Transverse colon (tissue), 4 donors: ENCODE results near the gene IGSF9B.

Source experiments
- EP300 ChIP-seq: sonication (generic); formaldehyde crosslinking; IDR thresholded peaks from one replicate; pipeline ENCODE4 v1.6.1; 2017; ENCODE audit warnings: antibody characterized with exemption, low read depth
- POLR2A ChIP-seq: fragments of 450-650 bp; IDR thresholded peaks from one replicate; pipeline ENCODE4 v1.6.1; 2016; ENCODE audit warnings: antibody characterized with exemption, mild to moderate bottlenecking, moderate library complexity
- POLR2AphosphoS5 ChIP-seq, 3 donors: sonication (generic); formaldehyde crosslinking; IDR thresholded peaks; one replicate each; pipeline ENCODE4 v1.6.1; 2016; ENCODE audit warnings: antibody characterized with exemption in 3 of 3
- TF ChIP-seq, protein P1 (sequence below), 5 experiments: fragments of 200-600 bp in 3 of 5; fragments of 450-650 bp in 2 of 5; sonication (generic) in 3 of 5; IDR thresholded peaks; 1 replicate in 2 of 5; 2 replicates in 3 of 5; pipeline ENCODE4 v1.5.1; 2016 to 2017; ENCODE audit warnings: antibody characterized with exemption in 5 of 5, inconsistent platforms in 3 of 5, mild to moderate bottlenecking in 2 of 5, moderate library complexity in 1 of 5

DNA sequence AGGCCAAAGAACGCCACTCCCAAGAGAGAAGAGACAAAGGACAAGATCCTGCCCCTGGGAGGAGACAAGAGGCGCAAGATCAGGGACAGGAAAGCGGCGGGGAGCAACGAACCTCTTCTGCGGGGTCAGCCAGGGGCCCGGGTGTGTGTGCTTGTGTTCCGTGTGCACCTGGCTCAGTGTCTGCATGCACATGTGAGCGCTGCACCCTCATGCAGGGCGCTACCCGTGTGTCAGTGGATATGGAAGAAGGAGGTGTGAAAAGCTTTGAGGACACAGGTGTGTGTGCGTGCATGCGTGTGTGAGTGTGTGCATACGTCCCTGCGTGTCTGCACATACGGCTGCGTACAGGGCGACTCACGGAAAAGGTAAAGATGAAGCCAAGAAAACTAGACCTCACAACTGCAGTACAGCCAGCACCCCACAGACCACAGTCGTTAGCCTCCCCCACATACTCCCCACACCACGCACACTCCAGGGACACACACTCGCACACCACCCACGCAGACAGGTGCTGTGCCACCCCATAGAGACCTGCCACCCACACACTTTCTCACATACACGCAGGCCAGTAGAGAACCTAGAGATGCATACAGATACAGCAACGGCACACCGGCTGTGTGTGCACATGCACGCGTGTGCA lies 11.0 kb upstream of the IGSF9B start:
- TF ChIP-seq POLR2A (no peak), POLR2AphosphoS5 (IDR thresholded peaks at IDR 0.05) (no peak), EP300 (no peak)
- TF ChIP-seq, protein P1, sequence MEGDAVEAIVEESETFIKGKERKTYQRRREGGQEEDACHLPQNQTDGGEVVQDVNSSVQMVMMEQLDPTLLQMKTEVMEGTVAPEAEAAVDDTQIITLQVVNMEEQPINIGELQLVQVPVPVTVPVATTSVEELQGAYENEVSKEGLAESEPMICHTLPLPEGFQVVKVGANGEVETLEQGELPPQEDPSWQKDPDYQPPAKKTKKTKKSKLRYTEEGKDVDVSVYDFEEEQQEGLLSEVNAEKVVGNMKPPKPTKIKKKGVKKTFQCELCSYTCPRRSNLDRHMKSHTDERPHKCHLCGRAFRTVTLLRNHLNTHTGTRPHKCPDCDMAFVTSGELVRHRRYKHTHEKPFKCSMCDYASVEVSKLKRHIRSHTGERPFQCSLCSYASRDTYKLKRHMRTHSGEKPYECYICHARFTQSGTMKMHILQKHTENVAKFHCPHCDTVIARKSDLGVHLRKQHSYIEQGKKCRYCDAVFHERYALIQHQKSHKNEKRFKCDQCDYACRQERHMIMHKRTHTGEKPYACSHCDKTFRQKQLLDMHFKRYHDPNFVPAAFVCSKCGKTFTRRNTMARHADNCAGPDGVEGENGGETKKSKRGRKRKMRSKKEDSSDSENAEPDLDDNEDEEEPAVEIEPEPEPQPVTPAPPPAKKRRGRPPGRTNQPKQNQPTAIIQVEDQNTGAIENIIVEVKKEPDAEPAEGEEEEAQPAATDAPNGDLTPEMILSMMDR (IDR thresholded peaks at IDR 0.05): no peak
